NCI-H1694 treated with DMSO at 0.1 percent for 48 hours (cell line): Measurements from ENCODE around the gene METTL21C.

Source experiments
- DNase-seq: peaks from one replicate; lab custom pipeline; 2025; lab: John Stamatoyannopoulos, UW

Gene METTL21C

GRCh38 chr13:102697929-102698648 is 3.2 kb upstream of the METTL21C start:
- DNase-seq, result no peak

GRCh38 chr13:102697264-102697663 is 2.4 kb upstream of the METTL21C start:
- DNase-seq, result no peak

- no peak for DNase-seq
Observed at GRCh38 chr13:102696465-102696864, 1.6 kb upstream of the METTL21C start.

GRCh38 chr13:102693776-102694175 is 1.1 kb downstream of the METTL21C start:
- DNase-seq, result no peak

GRCh38 chr13:102693250-102693649 is 1.6 kb downstream of the METTL21C start:
- peak; percentile 48 for DNase-seq

- DNase-seq, result no peak
Observed at GRCh38 chr13:102692491-102692826, 2.4 kb downstream of the METTL21C start.

GRCh38 chr13:102690883-102691282 is 4.0 kb downstream of the METTL21C start:
- DNase-seq, result no peak

- no peak for DNase-seq
Observed at GRCh38 chr13:102688306-102688973, 6.4 kb downstream of the METTL21C start.

GRCh38 chr13:102687520-102687919 is 7.3 kb downstream of the METTL21C start:
- DNase-seq, result no peak

GRCh38 chr13:102686024-102686423 is 8.8 kb downstream of the METTL21C start:
- no peak for DNase-seq

GRCh38 chr13:102683637-102684036 is 11.2 kb downstream of the METTL21C start:
- DNase-seq, result no peak

- no peak for DNase-seq
Observed at GRCh38 chr13:102682727-102683126, 12.1 kb downstream of the METTL21C start.

- DNase-seq, result no peak
Observed at GRCh38 chr13:102682211-102682610, 12.6 kb downstream of the METTL21C start.

- peak; percentile 74 for DNase-seq
Observed at GRCh38 chr13:102680842-102681740, 13.8 kb downstream of the METTL21C start.

GRCh38 chr13:102680133-102680717 is 14.6 kb downstream of the METTL21C start:
- no peak for DNase-seq

- DNase-seq, result no peak
Observed at GRCh38 chr13:102679449-102680132, 15.3 kb downstream of the METTL21C start.

- peak; percentile 20 for DNase-seq
Observed at GRCh38 chr13:102678339-102679107, 16.3 kb downstream of the METTL21C start.

GRCh38 chr13:102677122-102677521 is 17.7 kb downstream of the METTL21C start:
- no peak for DNase-seq

GRCh38 chr13:102675115-102675514 is 19.7 kb downstream of the METTL21C start:
- DNase-seq, result no peak

GRCh38 chr13:102670130-102670529 is 24.7 kb downstream of the METTL21C start:
- no peak for DNase-seq

- DNase-seq, result no peak
Observed at GRCh38 chr13:102667911-102668310, 26.9 kb downstream of the METTL21C start.
